Erythroblast (primary cell): ENCODE data around the gene PML.

Experiments used
- GATA1 ChIP-seq: IDR thresholded peaks from 2 replicates; pipeline ENCODE4 v1.6.1; 2011; ENCODE audit warnings: low read depth, mild to moderate bottlenecking, control low read depth, low read length, moderate library complexity
- POLR2A ChIP-seq: IDR thresholded peaks from 2 replicates; pipeline ENCODE4 v1.6.1; 2011; ENCODE audit warnings: mild to moderate bottlenecking, low read length

DNA sequence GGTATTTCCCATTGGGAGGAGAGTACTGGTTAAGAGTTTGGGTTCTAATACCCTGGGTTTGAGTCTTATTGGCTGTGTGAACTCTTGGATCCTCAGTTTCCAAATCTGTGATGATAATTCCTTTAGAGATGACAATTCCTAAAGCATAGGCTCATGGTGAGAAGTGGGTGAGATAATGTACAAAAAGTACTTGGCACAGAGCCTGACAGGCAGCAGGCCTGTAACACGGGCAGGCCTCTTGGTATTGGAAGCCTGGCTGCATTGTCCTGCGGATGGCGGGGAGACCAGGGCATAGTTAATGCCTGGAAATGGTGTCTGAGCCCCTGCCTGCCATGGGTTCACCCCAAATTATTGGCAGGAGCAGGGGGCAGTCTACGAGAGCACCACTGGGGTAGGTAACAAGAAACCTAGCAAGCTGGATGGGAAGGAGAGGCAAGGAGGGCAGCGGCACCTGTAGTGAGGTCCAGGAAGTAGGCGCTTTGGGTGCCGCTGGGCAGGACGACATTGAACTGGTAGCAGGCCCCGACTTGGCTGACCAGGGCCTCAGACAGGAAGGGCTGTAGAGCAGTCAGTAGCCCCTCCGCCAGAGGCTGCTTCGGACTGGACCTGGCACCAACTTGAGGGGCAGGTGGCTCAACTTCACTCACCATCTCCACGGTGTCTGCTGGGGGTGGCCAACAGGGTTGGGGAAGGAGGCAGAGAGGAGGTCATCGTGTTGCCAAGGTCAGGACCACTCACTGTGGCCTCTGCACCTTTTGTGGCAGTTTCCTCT lies 10.1 kb upstream of the PML start:
- no peak for TF ChIP-seq POLR2A
- no peak for TF ChIP-seq GATA1
